Forelimb muscle (tissue), 1 donor: ENCODE measurements around the gene MMUT. TPM values are rescaled to one million over a fixed set of nuclear protein-coding genes. Genes with fewer than 3 reads are reported as not detected.
A peak's percentile ranks its signal among the peaks of the same experiment; 100 is the strongest.
"Not testable (repeated sequence)": the region's sequence is repeated elsewhere in the genome, so short reads cannot be mapped to it uniquely, and the experiment has no call there.

Source experiments
- DNase-seq: peaks from one replicate; pipeline ENCODE4 v3.0.0-alpha.2; 2013; ENCODE audit warnings: low read depth
- polyA plus RNA-seq: library from polyadenylated mRNA; unstranded; fragments of 120-200 nt; gene quantifications from one replicate; pipeline ENCODE4 v1.2.1, GENCODE V29; 2013; ENCODE audit not compliant: insufficient read length

MMUT gene
- polyA plus RNA-seq, 1 donor = 18.8 TPM

DNA sequence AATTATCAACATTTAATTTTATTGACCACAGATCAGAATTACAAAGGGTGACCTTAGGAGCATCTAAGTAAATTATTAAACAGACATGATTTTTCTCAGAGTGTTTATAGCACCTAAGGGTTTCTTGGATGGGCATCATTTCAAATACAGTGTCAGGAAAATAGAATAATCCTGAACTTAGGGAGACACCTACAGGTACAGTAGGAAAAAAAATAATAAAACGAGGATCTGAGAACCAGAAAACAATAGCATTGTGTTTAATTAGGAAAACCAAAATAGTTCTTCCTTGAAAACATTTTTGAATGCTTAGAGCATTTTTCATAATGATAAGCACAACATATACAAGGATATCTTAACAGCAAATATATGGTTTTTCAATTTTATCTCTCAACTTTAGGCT is 39.2 kb downstream of the MMUT start:
- DNase-seq = no peak

GRCh38 chr6:49416195-49416594 is 46.9 kb downstream of the MMUT start:
- no peak for DNase-seq

DNA sequence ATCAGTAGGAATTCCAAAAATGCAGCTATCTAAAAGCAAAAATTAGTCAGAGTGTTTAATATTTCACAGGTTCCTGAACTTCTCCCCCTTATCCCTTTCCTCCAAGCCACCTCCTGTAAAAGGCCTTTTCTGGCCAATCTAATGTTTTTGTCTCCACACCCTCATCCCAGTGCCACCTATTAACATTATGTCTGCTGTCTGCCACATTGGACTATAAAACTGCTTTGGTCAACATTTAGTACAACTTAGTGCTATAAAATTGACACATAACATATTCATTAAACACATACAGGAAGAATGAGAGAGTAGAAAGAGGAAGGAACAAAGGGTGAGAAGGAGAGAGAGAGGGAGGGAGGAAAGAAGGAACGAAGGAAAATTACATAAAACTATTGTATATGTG is 47.7 kb downstream of the MMUT start:
- DNase-seq = no peak

DNA sequence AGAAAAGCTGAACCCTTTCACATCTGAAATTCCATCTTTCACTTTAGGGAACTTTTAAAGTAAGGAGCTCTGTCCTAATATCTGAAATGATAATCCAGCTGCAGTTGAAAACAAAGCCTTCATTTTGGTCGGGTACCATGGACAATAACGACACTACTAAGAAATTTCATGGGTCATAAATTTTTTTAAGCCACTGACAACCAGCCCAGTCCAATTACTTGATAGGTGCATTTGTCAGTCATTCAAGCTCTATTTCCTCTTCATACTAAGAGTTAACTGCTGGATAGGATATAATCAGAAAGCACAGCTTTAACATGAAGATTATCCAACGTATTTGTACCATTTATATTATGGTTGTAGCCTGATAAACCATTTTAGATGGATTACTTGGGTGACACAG is 52.5 kb downstream of the MMUT start:
- DNase-seq = no peak

GRCh38 chr6:49409951-49410542 is 53.0 kb downstream of the MMUT start:
- DNase-seq = peak; percentile 52

DNA sequence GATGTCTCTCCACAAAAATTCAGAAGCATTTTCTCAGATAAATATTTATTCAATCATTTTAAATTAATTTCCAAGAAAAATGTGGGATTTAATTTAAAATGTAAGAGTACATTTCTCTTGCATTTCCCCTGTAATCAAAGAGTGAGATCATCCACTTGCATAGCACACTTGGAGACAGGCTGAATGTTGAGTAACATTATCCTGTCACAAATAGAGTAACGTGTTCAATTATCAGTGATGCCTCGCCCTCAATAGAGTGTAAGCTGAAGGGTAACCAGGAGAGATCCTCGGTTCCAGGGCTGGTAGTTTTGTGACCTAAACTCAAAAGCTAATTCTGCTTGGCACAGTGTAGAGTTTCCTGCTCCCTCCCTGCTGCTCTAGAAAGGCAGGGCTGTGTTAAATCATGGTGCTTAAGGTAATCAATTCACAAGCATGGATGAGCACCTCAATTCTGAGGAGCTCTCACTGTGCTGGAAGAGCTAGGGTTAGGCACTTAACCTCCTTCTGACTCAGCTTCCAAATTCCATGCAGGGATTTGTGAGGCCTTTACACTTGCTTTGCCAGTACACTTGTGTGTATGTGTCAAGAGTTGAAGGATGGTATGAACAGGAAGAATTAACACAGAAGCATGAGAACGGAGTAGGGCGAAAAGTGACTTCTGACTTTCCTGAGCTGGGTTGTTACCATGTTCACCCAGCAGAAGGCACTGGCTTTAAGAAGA is 56.6 kb downstream of the MMUT start:
- no peak for DNase-seq

DNA sequence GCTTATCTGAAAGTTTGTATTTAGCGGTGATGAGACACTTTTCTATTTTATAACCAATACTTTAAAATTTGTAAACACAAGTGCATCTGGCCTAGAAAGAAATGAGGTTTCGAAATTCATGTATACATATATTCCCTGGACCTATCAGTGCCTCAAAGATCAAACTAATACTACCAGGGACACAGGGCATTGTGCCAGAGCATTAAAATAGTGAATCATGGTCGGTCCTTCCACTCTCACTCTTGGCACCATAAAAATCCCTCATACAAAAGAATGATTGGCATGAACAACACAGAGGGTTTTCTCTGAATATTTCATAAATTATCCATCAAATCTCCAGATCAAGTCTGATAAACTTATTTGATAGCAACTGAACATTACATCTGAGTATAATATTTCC is 62.0 kb downstream of the MMUT start:
- DNase-seq = no peak

- DNase-seq = not testable (repeated sequence)
Observed at GRCh38 chr6:49386667-49387508, 76.2 kb downstream of the MMUT start.

DNA sequence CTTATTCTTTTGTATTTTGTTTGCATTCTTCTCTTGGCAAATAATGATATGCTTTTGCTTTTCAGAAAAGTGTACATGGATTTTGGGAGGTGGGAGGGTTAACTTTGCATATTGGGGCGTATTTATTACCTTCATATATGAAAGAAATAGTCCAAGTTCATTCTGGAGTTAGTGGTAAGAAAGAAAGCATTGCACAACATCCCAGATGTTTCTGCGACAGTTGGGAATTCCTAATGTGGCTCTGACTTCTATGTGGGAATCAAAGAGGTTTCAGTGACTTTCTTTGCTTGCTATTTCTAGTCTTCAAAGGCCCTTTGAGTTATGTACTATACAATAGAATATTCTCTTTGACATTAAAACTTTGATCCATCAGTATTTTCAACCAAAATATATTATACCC is 78.1 kb downstream of the MMUT start:
- no peak for DNase-seq

Other genes starting within 250 kb of the MMUT start
- gene CENPQ, start 117 bp upstream of the MMUT start, polyA plus RNA-seq = 7.5 TPM
- not detected for gene GLYATL3, start 36.7 kb upstream of the MMUT start, polyA plus RNA-seq
- gene C6orf141, start 87.4 kb upstream of the MMUT start, polyA plus RNA-seq = 3.2 TPM
- gene RHAG, start 173.6 kb upstream of the MMUT start, polyA plus RNA-seq = 0.80 TPM